Measurements from ENCODE around the gene RTP2.

Gene RTP2

GRCh38 chr3:187735383-187735782, 33.0 kb upstream of the RTP2 start:
- no peak overlapping the region for H3K4me3 ChIP-seq
- no peak for DNase-seq (ENCODE audit: low spot score in 2 of 2)
- H3K4me1 ChIP-seq, result peaks cover 15% of the 10 kb centered on the region
- H3K36me3 ChIP-seq (replicated peaks), result 0 out of 2 replicates have a peak, but pooled peaks cover 3% of the 10 kb centered on the region
- no peaks in the 10 kb centered on the region for H3K27me3 ChIP-seq (ENCODE audit: low read depth)
- in situ Hi-C loops (cut with MboI; ENCODE audit: low sequenced_read_pairs), result loop anchor here (10.0 to 25.0 kb wide), 4 partner anchors 1027 to 1502 kb away; partner anchors contain the start of gene TPRG1
- no peaks in the 10 kb centered on the region for H3K9me3 ChIP-seq

GRCh38 chr3:187734841-187735240, 32.5 kb upstream of the RTP2 start:
- H3K4me3 ChIP-seq, result no peak overlapping the region
- no peak for DNase-seq (ENCODE audit: low spot score in 2 of 2)
- H3K27me3 ChIP-seq (ENCODE audit: low read depth), result no peaks in the 10 kb centered on the region
- 0 out of 2 replicates have a peak, but pooled peaks cover 3% of the 10 kb centered on the region for H3K36me3 ChIP-seq (replicated peaks)
- H3K9me3 ChIP-seq, result no peaks in the 10 kb centered on the region
- peaks cover 11% of the 10 kb centered on the region for H3K4me1 ChIP-seq
- in situ Hi-C loops (cut with MboI; ENCODE audit: low sequenced_read_pairs), result loop anchor here (10.0 to 25.0 kb wide), 4 partner anchors 1027 to 1502 kb away; partner anchors contain the start of gene TPRG1

GRCh38 chr3:187733371-187733770, 31.0 kb upstream of the RTP2 start:
- peaks cover 5% of the 10 kb centered on the region; the same call in 1 of the 2 replicates for H3K36me3 ChIP-seq (replicated peaks)
- H3K4me3 ChIP-seq, result no peak overlapping the region
- no peak for DNase-seq (ENCODE audit: low spot score in 2 of 2)
- in situ Hi-C loops (cut with MboI; ENCODE audit: low sequenced_read_pairs), result loop anchor here (10.0 to 25.0 kb wide), 4 partner anchors 1029 to 1504 kb away; partner anchors contain the start of gene TPRG1
- H3K9me3 ChIP-seq, result no peaks in the 10 kb centered on the region
- H3K4me1 ChIP-seq, result peaks cover 2% of the 10 kb centered on the region; the same call in 1 of the 2 replicates
- H3K27me3 ChIP-seq (ENCODE audit: low read depth), result no peaks in the 10 kb centered on the region

GRCh38 chr3:187729598-187729997, 27.2 kb upstream of the RTP2 start:
- peaks cover 5% of the 10 kb centered on the region for H3K36me3 ChIP-seq (replicated peaks)
- no peaks in the 10 kb centered on the region for H3K27me3 ChIP-seq (ENCODE audit: low read depth)
- in situ Hi-C loops (cut with MboI; ENCODE audit: low sequenced_read_pairs), result loop anchor here (25.0 kb wide), 3 partner anchors 1033 to 1508 kb away; partner anchors contain the start of gene TPRG1

GRCh38 chr3:187728940-187729583, 26.7 kb upstream of the RTP2 start:
- DNase-seq (ENCODE audit: low spot score in 2 of 2), result no peak
- Histone ChIP-seq H3K27me3 (ENCODE audit: low read depth) (no peaks in the 10 kb centered on the region), H3K4me1 (no peaks in the 10 kb centered on the region), H3K36me3 (replicated peaks) (peaks cover 5% of the 10 kb centered on the region), H3K4me3 (no peak overlapping the region), H3K9me3 (no peaks in the 10 kb centered on the region)
- in situ Hi-C loops (cut with MboI; ENCODE audit: low sequenced_read_pairs), result loop anchor here (25.0 kb wide), 3 partner anchors 1033 to 1508 kb away; partner anchors contain the start of gene TPRG1

More at GRCh38 chr3:187729598-187729997, 27.2 kb upstream of the RTP2 start:
- H3K4me3 ChIP-seq, result no peak overlapping the region
- H3K9me3 ChIP-seq, result no peaks in the 10 kb centered on the region
- no peaks in the 10 kb centered on the region for H3K4me1 ChIP-seq
- no peak for DNase-seq (ENCODE audit: low spot score in 2 of 2)

- H3K4me3 ChIP-seq, result no peak overlapping the region
- peaks cover 5% of the 10 kb centered on the region for H3K36me3 ChIP-seq (replicated peaks)
- in situ Hi-C loops (cut with MboI; ENCODE audit: low sequenced_read_pairs), result loop anchor here (25.0 kb wide), 3 partner anchors 1034 to 1509 kb away; partner anchors contain the start of gene TPRG1
- H3K4me1 ChIP-seq, result no peaks in the 10 kb centered on the region
- DNase-seq (ENCODE audit: low spot score in 2 of 2), result no peak
- H3K9me3 ChIP-seq, result no peaks in the 10 kb centered on the region
- no peaks in the 10 kb centered on the region for H3K27me3 ChIP-seq (ENCODE audit: low read depth)
Observed at GRCh38 chr3:187728248-187728647, 25.9 kb upstream of the RTP2 start.

- Histone ChIP-seq H3K4me3 (no peak overlapping the region), H3K9me3 (no peaks in the 10 kb centered on the region), H3K36me3 (replicated peaks) (peaks cover 3% of the 10 kb centered on the region), H3K4me1 (no peaks in the 10 kb centered on the region), H3K27me3 (ENCODE audit: low read depth) (no peaks in the 10 kb centered on the region)
- DNase-seq (ENCODE audit: low spot score in 2 of 2), result no peak
- in situ Hi-C loops (cut with MboI; ENCODE audit: low sequenced_read_pairs), result loop anchor here (25.0 kb wide), 3 partner anchors 1036 to 1511 kb away; partner anchors contain the start of gene TPRG1
Observed at GRCh38 chr3:187726564-187726963, 24.2 kb upstream of the RTP2 start.

GRCh38 chr3:187725653-187726370, 23.5 kb upstream of the RTP2 start:
- H3K36me3 ChIP-seq (replicated peaks), result peaks cover 3% of the 10 kb centered on the region

GRCh38 chr3:187725224-187725623, 22.9 kb upstream of the RTP2 start:
- Histone ChIP-seq H3K27me3 (ENCODE audit: low read depth) (no peaks in the 10 kb centered on the region), H3K4me1 (no peaks in the 10 kb centered on the region), H3K4me3 (no peak overlapping the region), H3K9me3 (no peaks in the 10 kb centered on the region), H3K36me3 (replicated peaks) (peaks cover 3% of the 10 kb centered on the region)
- DNase-seq (ENCODE audit: low spot score in 2 of 2), result no peak
- in situ Hi-C loops (cut with MboI; ENCODE audit: low sequenced_read_pairs), result loop anchor here (25.0 kb wide), 3 partner anchors 1037 to 1512 kb away; partner anchors contain the start of gene TPRG1

More at GRCh38 chr3:187725653-187726370, 23.5 kb upstream of the RTP2 start:
- H3K27me3 ChIP-seq (ENCODE audit: low read depth), result no peaks in the 10 kb centered on the region
- H3K4me3 ChIP-seq, result no peak overlapping the region
- no peak for DNase-seq (ENCODE audit: low spot score in 2 of 2)
- no peaks in the 10 kb centered on the region for H3K4me1 ChIP-seq
- H3K9me3 ChIP-seq, result no peaks in the 10 kb centered on the region
- in situ Hi-C loops (cut with MboI; ENCODE audit: low sequenced_read_pairs), result loop anchor here (25.0 kb wide), 3 partner anchors 1036 to 1511 kb away; partner anchors contain the start of gene TPRG1

GRCh38 chr3:187722206-187722612, 19.9 kb upstream of the RTP2 start:
- H3K36me3 ChIP-seq (replicated peaks), result no peaks in the 10 kb centered on the region; the same call in 1 of the 2 replicates
- in situ Hi-C loops (cut with MboI; ENCODE audit: low sequenced_read_pairs), result no loop called here
- no peaks in the 10 kb centered on the region for H3K27me3 ChIP-seq (ENCODE audit: low read depth)

GRCh38 chr3:187721055-187721454, 18.7 kb upstream of the RTP2 start:
- Histone ChIP-seq H3K9me3 (no peaks in the 10 kb centered on the region), H3K27me3 (ENCODE audit: low read depth) (no peaks in the 10 kb centered on the region), H3K4me3 (no peak overlapping the region), H3K36me3 (replicated peaks) (no peaks in the 10 kb centered on the region; the same call in 1 of the 2 replicates), H3K4me1 (no peaks in the 10 kb centered on the region)
- in situ Hi-C loops (cut with MboI; ENCODE audit: low sequenced_read_pairs), result no loop called here
- DNase-seq (ENCODE audit: low spot score in 2 of 2), result no peak

More at GRCh38 chr3:187722206-187722612, 19.9 kb upstream of the RTP2 start:
- no peak for DNase-seq (ENCODE audit: low spot score in 2 of 2)
- H3K9me3 ChIP-seq, result no peaks in the 10 kb centered on the region
- no peaks in the 10 kb centered on the region for H3K4me1 ChIP-seq
- no peak overlapping the region for H3K4me3 ChIP-seq

GRCh38 chr3:187720337-187720670, 17.9 kb upstream of the RTP2 start:
- Histone ChIP-seq H3K27me3 (ENCODE audit: low read depth) (no peaks in the 10 kb centered on the region), H3K36me3 (replicated peaks) (no peaks in the 10 kb centered on the region; the same call in 1 of the 2 replicates), H3K4me1 (no peaks in the 10 kb centered on the region), H3K4me3 (no peak overlapping the region), H3K9me3 (no peaks in the 10 kb centered on the region)
- in situ Hi-C loops (cut with MboI; ENCODE audit: low sequenced_read_pairs), result no loop called here
- DNase-seq (ENCODE audit: low spot score in 2 of 2), result no peak

GRCh38 chr3:187719628-187720336, 17.4 kb upstream of the RTP2 start:
- no peaks in the 10 kb centered on the region; the same call in 1 of the 2 replicates for H3K36me3 ChIP-seq (replicated peaks)
- no peak overlapping the region for H3K4me3 ChIP-seq
- H3K27me3 ChIP-seq (ENCODE audit: low read depth), result no peaks in the 10 kb centered on the region
- in situ Hi-C loops (cut with MboI; ENCODE audit: low sequenced_read_pairs), result no loop called here
- no peaks in the 10 kb centered on the region for H3K4me1 ChIP-seq
- DNase-seq (ENCODE audit: low spot score in 2 of 2), result no peak
- no peaks in the 10 kb centered on the region for H3K9me3 ChIP-seq

All from HAP-1 (cell line).